Keratinocyte (primary cell): ENCODE data around the gene VAT1. TPM values are rescaled to one million over a fixed set of nuclear protein-coding genes. Genes with fewer than 3 reads are reported as not detected.

Experiments
- DNase-seq: peaks from one replicate; pipeline ENCODE4 v3.0.0-alpha.2; 2011; ENCODE audit warnings: low read depth, missing footprints, low spot score
- FAIRE-seq: peaks from 2 replicates; lab custom pipeline; 2011; peaks lifted over from hg19 to GRCh38; lab: Jason Lieb, UNC
- H2AFZ ChIP-seq: 2 replicates; pipeline ENCODE4 v1.6.0; 2012; ENCODE audit warnings: low read length, control low read depth, inconsistent platforms; ENCODE audit not compliant: control insufficient read depth
- H3K27ac ChIP-seq: 2 replicates; pipeline ENCODE4 v1.5.1; 2011; ENCODE audit warnings: low read length; ENCODE audit not compliant: control insufficient read depth, insufficient read depth
- H3K27me3 ChIP-seq: 3 replicates; pipeline ENCODE4 v1.6.0; 2011; ENCODE audit warnings: low read length; ENCODE audit not compliant: control insufficient read depth, insufficient read depth; ENCODE audit errors: extremely low read depth
- H3K36me3 ChIP-seq, 2 experiments: 2 replicates in 1 of 2; 3 replicates in 1 of 2; pipeline ENCODE4 v1.5.1; 2011; ENCODE audit warnings: low read length in 2 of 2, mild to moderate bottlenecking in 1 of 2; ENCODE audit not compliant: control insufficient read depth in 2 of 2, insufficient read depth in 2 of 2; ENCODE audit errors: extremely low read depth in 1 of 2
- H3K4me1 ChIP-seq: 3 replicates; pipeline ENCODE4 v1.5.1; 2011; ENCODE audit warnings: low read length; ENCODE audit not compliant: control insufficient read depth, insufficient read depth; ENCODE audit errors: extremely low read depth
- H3K4me2 ChIP-seq: 3 replicates; pipeline ENCODE4 v1.6.0; 2011; ENCODE audit warnings: low read depth, low read length; ENCODE audit not compliant: control insufficient read depth, insufficient read depth; ENCODE audit errors: extremely low read depth
- H3K4me3 ChIP-seq, 3 experiments: fragments of 200-600 bp in 1 of 3; sonication (generic) in 1 of 3; 2 replicates in 2 of 3; 3 replicates in 1 of 3; pipeline ENCODE4 v1.5.1; 2011 to 2016; ENCODE audit warnings: low read length in 3 of 3, mild to moderate bottlenecking in 3 of 3, control low read depth in 2 of 3, inconsistent platforms in 1 of 3, low read depth in 1 of 3, mixed read lengths in 1 of 3, mixed run types in 1 of 3, moderate library complexity in 1 of 3; ENCODE audit not compliant: control insufficient read depth in 2 of 3, insufficient read depth in 2 of 3; ENCODE audit errors: extremely low read depth in 1 of 3
- H3K79me2 ChIP-seq: 2 replicates; pipeline ENCODE4 v1.6.0; 2012; ENCODE audit warnings: low read length; ENCODE audit not compliant: control insufficient read depth, insufficient read depth
- H3K9ac ChIP-seq: 3 replicates; pipeline ENCODE4 v1.6.0; 2011; ENCODE audit warnings: low read length; ENCODE audit not compliant: control insufficient read depth, insufficient read depth; ENCODE audit errors: extremely low read depth
- H3K9me1 ChIP-seq: 3 replicates; pipeline ENCODE4 v1.6.0; 2011; ENCODE audit warnings: low read length; ENCODE audit not compliant: control insufficient read depth, insufficient read depth; ENCODE audit errors: extremely low read depth
- H3K9me3 ChIP-seq: 2 replicates; pipeline ENCODE4 v1.5.1; 2012; ENCODE audit warnings: low read depth, low read length; ENCODE audit not compliant: control insufficient read depth
- H4K20me1 ChIP-seq: 3 replicates; pipeline ENCODE4 v1.6.0; 2011; ENCODE audit warnings: low read length; ENCODE audit not compliant: control insufficient read depth, insufficient read depth; ENCODE audit errors: extremely low read depth
- EZH2 ChIP-seq: IDR thresholded peaks from one replicate; pipeline ENCODE4 v1.6.1; 2012; ENCODE audit warnings: inconsistent platforms, mild to moderate bottlenecking, low read length, moderate library complexity
- dilution Hi-C: fragments of 300-500 bp; cut with MboI; formaldehyde crosslinking; loops from one replicate; pipeline ENCODE4 v1.7.0; 2020; ENCODE audit warnings: low sequenced_read_pairs; ENCODE audit not compliant: extremely low pct_ligation_motif_present
- polyA plus RNA-seq, 5 experiments: library from polyadenylated mRNA; depleted of rRNA in 3 of 5; stranded (reverse) in 3 of 5; stranded (forward) in 1 of 5; unstranded in 1 of 5; fragments of >200 nt; gene quantifications; 1 replicate in 1 of 5; 2 replicates in 3 of 5; 3 replicates in 1 of 5; pipeline versions ENCODE4 v1.2.1 to v1.2.3, GENCODE V29; 2011 to 2012; ENCODE audit warnings: missing spikeins in 2 of 5, low read depth in 1 of 5, low replicate concordance in 1 of 5
- TF ChIP-seq, protein P1 (sequence below), 3 experiments: IDR thresholded peaks in 1 of 3; conservative IDR thresholded peaks in 1 of 3; optimal IDR thresholded peaks in 1 of 3; 2 replicates in 2 of 3; 3 replicates in 1 of 3; pipeline versions ENCODE3 to v1.5.1; 2011; ENCODE audit warnings: low read length in 3 of 3, mild to moderate bottlenecking in 3 of 3, moderate library complexity in 2 of 3, control low read depth in 1 of 3, inconsistent platforms in 1 of 3; ENCODE audit not compliant: insufficient read depth in 2 of 3; ENCODE audit errors: extremely low read depth in 1 of 3

The VAT1 gene
- polyA plus RNA-seq, 1 donor (not counting 4 experiments of a cell fraction or from before 2014, with no cell fraction given) = 151 TPM

DNA sequence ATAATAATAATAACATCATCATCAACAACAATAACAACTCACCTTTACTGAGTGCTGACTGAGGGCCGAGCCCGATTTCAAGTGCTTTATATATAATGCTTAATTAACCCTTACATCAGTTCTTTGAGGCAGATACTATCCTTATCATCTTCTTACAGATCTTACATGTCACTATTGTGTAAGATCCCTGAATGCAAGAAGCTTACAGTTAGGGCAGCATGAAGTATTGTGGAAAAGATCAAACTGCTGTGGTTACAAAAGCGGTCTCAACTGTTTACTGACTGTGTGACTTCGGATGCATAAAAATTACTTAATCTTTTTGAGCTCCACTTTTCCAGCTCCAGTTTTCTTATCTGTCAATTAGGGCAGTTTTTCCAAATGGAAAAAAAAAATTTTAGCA is 3.3 kb downstream of the VAT1 start:
- FAIRE-seq = no peak
- Histone ChIP-seq H3K9ac (no peak overlapping the region), H3K4me1 (peaks cover 11% of the 10 kb centered on the region), H3K9me3 (no peaks in the 10 kb centered on the region), H3K79me2 (peaks cover 20% of the 10 kb centered on the region), H3K27me3 (no peaks in the 10 kb centered on the region), H3K9me1 (no peaks in the 10 kb centered on the region), H4K20me1 (no peaks in the 10 kb centered on the region), H2AFZ (no peak overlapping the region), H3K4me2 (no peak overlapping the region), H3K27ac (no peak overlapping the region), H3K4me3 (no peak overlapping the region), H3K36me3 (peaks cover 19 to 28% of the 10 kb centered on the region in 2 experiments)
- no peak for DNase-seq
- no peak for TF ChIP-seq EZH2
- TF ChIP-seq, protein P1, sequence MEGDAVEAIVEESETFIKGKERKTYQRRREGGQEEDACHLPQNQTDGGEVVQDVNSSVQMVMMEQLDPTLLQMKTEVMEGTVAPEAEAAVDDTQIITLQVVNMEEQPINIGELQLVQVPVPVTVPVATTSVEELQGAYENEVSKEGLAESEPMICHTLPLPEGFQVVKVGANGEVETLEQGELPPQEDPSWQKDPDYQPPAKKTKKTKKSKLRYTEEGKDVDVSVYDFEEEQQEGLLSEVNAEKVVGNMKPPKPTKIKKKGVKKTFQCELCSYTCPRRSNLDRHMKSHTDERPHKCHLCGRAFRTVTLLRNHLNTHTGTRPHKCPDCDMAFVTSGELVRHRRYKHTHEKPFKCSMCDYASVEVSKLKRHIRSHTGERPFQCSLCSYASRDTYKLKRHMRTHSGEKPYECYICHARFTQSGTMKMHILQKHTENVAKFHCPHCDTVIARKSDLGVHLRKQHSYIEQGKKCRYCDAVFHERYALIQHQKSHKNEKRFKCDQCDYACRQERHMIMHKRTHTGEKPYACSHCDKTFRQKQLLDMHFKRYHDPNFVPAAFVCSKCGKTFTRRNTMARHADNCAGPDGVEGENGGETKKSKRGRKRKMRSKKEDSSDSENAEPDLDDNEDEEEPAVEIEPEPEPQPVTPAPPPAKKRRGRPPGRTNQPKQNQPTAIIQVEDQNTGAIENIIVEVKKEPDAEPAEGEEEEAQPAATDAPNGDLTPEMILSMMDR (optimal IDR thresholded peaks at IDR 0.05 in 1 of 3, IDR thresholded peaks at IDR 0.05 in 1 of 3, conservative IDR thresholded peaks at IDR 0.05 in 1 of 3; ENCODE audit: extremely low read depth in 1 of 3, insufficient read depth in 2 of 3, low read length in 3 of 3) = no peak
- dilution Hi-C loops = no loop called here

DNA sequence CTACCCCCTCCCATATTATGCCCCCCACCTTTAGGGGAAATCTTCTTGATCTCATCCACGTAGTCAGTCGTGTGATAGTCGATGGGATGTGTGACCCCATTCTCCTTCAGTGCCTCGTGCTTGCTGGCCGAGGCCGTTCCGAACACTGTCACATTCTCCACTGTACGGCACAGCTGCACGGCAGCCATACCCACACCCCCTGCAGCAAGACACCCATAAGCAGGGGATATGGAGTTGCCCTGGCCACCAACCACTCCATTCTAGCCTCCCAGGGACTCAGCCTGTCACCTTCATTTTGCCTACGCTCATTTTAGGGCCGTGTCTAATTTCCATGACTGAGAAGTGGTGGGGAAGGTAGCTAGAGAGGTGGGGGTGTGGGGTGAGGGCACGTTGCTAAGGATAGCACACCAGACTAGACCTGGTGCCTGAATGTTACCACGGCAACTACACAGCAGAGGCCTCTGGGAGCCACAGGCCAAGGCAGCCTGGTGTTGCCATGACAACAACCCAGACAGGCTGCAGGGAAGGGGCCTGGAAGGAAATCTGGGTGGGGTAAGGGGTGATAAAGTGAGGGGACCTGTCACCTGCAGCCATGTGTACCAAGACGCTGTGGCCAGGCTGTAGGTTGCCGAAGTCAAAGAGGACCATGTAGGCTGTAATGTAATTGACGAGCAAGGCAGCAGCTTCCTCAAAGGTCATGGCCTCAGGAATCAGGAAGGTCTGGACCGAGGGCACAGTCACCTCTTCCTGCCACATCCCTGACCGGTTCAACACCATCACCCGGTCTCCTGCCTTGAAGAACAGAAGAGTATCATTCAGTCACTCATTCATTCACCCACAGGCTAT is 4.0 kb downstream of the VAT1 start:
- FAIRE-seq = no peak

More for the DNA sequence above, 4.0 kb downstream of the VAT1 start:
- dilution Hi-C loops = no loop called here
- Histone ChIP-seq H4K20me1 (no peaks in the 10 kb centered on the region), H2AFZ (no peak overlapping the region), H3K4me3 (no peak overlapping the region), H3K4me2 (no peak overlapping the region), H3K4me1 (peaks cover 11% of the 10 kb centered on the region), H3K27ac (no peak overlapping the region), H3K27me3 (no peaks in the 10 kb centered on the region), H3K36me3 (peaks cover 19 to 31% of the 10 kb centered on the region in 2 experiments), H3K79me2 (peaks cover 20% of the 10 kb centered on the region), H3K9me1 (no peaks in the 10 kb centered on the region), H3K9me3 (no peaks in the 10 kb centered on the region), H3K9ac (no peak overlapping the region)
- no peak for DNase-seq
- TF ChIP-seq, protein P1 (optimal IDR thresholded peaks at IDR 0.05 in 1 of 3, IDR thresholded peaks at IDR 0.05 in 1 of 3, conservative IDR thresholded peaks at IDR 0.05 in 1 of 3; ENCODE audit: extremely low read depth in 1 of 3, insufficient read depth in 2 of 3, low read length in 3 of 3) = no peak
- no peak for TF ChIP-seq EZH2
